HG02588 (cell line): ENCODE measurements around the gene MICAL3.
"Not testable (repeated sequence)": the region's sequence is repeated elsewhere in the genome, so short reads cannot be mapped to it uniquely, and the experiment has no call there.

Experiments
- ATAC-seq: cut with Tn5 transposase; IDR thresholded peaks from one replicate; pipeline ENCODE4 v1.9.1; 2021; ENCODE audit warnings: mild to moderate bottlenecking, moderate library complexity; ENCODE audit not compliant: unreplicated experiment

The MICAL3 gene

GRCh38 chr22:18000441-18001039, 23.8 kb downstream of the MICAL3 start:
- no peak for ATAC-seq

DNA sequence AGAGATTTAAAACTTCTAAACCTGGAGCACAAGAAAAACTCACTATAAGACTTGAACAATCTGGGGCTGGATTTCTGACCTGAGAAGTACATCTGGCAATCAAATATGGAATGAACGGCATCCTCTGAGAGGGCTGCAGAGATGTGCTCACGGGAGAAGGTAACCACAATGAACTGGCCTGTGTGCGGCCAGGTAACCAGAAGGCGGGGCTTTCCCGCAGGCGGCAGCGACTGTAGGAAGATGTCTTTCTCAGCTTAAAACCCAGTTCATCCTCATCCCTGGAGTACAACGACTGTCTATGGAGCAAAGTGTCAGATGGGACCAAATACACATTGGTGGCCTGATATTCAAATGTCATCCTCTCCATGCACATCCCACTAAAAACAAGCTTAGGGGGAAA, 24.5 kb downstream of the MICAL3 start:
- ATAC-seq = no peak

DNA sequence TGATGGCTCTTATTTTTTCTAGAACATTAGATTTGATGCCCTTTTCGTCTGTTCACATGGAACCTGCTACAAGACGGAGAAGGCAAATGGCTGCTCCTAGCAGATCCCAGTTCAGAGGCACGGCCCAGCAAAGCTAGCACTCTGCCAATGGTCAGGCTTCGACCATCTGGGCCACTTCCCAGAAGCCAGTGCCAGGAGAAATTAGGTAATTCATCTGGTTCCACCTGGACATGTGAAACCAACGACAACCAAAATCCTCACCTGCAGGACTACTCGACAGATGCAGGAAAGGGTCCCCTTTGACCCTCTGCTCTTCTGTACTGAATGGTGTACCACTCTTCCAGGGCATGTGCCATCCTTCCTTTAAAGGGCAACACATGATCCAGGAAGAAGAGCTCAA, 25.4 kb downstream of the MICAL3 start:
- ATAC-seq = no peak

- ATAC-seq = no peak
Observed at GRCh38 chr22:17997456-17997855, 26.9 kb downstream of the MICAL3 start.

DNA sequence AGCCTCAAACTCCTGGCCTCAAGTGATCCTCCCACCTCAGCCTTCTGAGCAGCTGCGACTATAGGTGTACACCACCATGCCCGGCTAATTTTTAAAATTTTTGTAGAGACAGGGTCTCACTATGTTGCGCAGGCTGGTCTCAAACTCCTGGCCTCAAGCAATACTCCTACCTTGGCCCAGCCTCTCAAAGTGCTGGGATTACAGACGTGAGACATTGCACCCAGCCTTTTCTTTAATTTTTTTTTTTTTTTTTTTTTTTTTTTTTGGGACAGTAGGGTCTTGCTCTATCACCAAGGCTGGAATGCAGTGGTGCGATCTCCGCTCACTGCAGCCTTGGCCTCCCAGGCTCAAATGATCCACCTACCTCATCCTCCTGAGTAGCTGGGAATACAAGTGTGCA, 29.1 kb downstream of the MICAL3 start:
- not testable (repeated sequence) for ATAC-seq

GRCh38 chr22:17994424-17995108, 29.8 kb downstream of the MICAL3 start:
- ATAC-seq = no peak

DNA sequence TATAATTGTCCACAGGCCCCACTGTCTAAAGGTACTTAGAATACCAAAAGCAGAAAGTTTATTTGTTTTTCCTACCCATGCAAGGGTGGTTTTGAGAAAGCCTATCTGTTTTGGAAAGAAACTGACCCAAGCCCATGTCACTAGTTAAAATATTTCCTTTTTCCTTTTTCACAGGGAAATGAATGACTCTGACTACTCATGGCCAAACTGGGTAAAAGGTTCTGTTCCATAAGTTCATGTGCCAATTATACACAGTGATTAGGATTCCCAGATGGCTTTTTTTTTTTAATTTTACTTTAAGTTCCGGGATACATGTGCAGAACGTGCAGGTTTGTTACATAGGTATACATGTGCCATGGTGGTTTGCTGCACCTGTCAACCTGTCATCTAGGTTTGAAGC, 31.4 kb downstream of the MICAL3 start:
- not testable (repeated sequence) for ATAC-seq

GRCh38 chr22:17991992-17992391, 32.4 kb downstream of the MICAL3 start:
- not testable (repeated sequence) for ATAC-seq

DNA sequence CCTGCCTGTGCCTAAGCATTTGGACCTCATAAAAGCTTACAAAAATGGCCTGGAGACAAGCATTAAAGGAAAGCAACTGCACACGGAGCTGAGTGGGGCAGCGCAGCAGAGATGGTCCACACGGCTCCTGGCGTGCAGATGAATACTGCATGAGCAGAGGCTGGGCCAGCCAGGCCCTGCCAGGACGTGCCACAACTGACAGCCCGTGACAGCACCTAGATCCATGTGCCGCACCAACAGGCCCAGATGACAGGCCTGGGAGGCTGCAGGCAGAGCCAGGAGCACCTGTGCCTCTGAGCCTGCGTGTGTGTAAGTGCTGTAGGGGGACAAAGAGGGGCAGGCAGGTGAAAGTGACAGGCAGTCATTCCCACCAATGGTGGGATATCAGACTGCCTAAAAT, 33.4 kb downstream of the MICAL3 start:
- ATAC-seq = no peak

DNA sequence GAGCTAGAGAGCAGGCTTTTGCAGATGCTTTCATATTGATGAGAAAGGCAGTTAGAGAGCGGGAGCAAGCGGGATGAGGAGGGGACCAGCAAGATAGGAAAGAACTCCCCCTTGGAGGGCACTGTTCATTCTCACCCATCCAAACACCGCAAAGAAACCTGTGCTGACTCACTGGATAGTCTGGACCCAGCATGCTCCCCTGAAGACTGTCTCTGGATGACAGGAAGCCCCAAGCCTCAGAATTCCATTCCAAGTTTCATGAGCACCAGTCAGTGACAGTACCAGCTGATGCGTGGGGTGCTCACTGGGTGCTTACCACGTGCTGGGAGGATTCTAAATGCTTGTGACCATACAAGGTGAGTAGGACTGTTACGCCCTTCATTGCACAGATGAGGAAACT, 34.2 kb downstream of the MICAL3 start:
- no peak for ATAC-seq

GRCh38 chr22:17988800-17989513, 35.4 kb downstream of the MICAL3 start:
- no peak for ATAC-seq

GRCh38 chr22:17985606-17986005, 38.8 kb downstream of the MICAL3 start:
- no peak for ATAC-seq

DNA sequence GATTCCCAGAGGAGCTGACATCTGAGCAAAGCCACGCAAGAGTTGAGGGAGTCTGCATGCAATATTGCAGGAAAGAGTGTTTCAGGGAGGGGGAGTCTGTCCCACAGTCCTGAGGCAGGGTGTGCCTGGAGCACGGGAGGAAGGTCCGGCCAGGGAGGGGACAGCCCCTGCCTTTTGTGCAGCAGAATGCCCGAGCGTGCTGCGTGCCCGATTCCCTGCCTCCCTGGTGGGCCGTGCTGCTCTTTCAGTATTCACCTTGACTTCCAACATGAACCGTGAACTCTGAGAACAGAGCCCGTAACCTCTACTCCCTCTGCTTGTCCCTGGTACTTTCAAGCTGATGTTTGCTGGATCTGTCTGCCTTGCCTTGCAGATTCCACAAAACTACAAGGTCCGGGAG, 39.3 kb downstream of the MICAL3 start:
- ATAC-seq = not testable (repeated sequence)

- ATAC-seq = no peak
Observed at GRCh38 chr22:17984114-17984513, 40.2 kb downstream of the MICAL3 start.

DNA sequence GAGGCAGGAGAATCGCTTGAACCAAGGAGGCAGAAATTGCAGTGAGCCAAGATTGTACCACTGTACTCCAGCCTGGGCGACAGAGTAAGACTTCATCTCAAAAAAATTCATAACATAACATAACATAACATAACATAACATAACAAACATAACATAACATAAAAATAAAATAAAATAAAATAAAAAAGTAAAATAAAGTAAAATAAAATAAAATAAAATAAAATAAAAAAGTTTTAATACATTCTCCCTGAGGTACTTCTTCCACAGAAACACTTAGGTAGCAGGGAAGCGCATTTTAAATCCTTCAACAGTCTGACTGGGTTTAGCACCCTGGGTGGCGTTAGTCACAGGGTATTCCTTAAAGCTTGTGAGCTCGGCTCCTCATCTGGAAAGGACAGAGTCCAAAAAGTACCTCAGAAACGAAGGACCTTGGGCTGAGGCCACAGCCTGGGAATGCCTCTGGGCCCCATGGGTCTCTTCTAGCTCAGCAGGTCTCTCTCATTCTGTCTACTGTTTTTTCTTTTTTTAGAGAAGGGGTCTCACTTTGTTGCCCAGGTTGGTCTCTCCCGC, 41.7 kb downstream of the MICAL3 start:
- no peak for ATAC-seq

- no peak for ATAC-seq
Observed at GRCh38 chr22:17981497-17981896, 42.9 kb downstream of the MICAL3 start.

DNA sequence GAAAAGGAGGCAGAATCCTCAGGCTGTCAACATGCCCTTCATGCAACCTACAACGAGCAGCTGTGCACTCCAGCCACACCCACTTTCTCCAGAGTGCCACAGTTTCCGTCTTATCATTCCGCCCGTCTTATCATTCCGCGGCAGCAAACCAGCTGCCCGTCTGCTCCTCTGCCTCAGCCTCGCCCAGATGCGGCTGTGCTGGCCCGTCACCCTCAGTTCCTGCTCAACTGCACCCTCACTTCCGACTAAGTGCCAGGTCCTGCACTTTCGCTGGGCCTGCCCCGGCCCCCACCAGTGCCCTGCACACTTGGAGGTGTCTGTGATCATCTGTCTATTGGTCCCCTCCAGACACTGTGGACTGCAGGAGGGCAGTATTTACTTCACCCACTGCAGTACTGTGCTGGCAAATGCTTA, 43.7 kb downstream of the MICAL3 start:
- ATAC-seq = no peak

- ATAC-seq = no peak
Observed at GRCh38 chr22:17980015-17980590, 44.3 kb downstream of the MICAL3 start.

- ATAC-seq = no peak
Observed at GRCh38 chr22:17978027-17978426, 46.3 kb downstream of the MICAL3 start.

DNA sequence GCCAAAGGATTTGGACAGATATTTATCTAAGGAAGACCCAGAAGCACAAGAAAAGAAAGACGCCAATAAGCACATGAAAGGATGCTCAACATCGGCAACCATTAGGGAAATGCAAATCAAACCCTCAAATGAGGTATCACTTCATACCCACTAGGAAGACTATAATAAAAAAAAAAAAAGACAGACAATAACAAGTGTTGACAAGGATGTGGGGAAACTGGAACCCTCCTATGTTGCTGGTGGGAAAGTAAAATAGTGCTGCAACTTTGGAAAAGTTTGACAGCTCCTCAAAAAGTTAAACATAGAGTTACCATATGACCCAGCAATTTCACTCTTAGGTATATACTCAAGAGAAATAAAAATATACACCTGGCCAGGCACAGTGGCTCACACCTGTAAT, 47.0 kb downstream of the MICAL3 start:
- no peak for ATAC-seq

GRCh38 chr22:17976121-17976520, 48.2 kb downstream of the MICAL3 start:
- ATAC-seq = no peak
